ENCODE data around the gene GCM1.

GRCh38 chr6:53104916-53105315, 43.7 kb downstream of the GCM1 start:
- TF ChIP-seq POLR2A (IDR thresholded peaks at IDR 0.05) (no peak), CTCF (IDR thresholded peaks at IDR 0.05) (no peak)
